ENCODE data around the gene TMEM115. TPM values are rescaled to one million over a fixed set of nuclear protein-coding genes. Genes with fewer than 3 reads are reported as not detected.

TMEM115 gene
- total RNA-seq, 1 donor from 2014 or later: 42.7 TPM

DNA sequence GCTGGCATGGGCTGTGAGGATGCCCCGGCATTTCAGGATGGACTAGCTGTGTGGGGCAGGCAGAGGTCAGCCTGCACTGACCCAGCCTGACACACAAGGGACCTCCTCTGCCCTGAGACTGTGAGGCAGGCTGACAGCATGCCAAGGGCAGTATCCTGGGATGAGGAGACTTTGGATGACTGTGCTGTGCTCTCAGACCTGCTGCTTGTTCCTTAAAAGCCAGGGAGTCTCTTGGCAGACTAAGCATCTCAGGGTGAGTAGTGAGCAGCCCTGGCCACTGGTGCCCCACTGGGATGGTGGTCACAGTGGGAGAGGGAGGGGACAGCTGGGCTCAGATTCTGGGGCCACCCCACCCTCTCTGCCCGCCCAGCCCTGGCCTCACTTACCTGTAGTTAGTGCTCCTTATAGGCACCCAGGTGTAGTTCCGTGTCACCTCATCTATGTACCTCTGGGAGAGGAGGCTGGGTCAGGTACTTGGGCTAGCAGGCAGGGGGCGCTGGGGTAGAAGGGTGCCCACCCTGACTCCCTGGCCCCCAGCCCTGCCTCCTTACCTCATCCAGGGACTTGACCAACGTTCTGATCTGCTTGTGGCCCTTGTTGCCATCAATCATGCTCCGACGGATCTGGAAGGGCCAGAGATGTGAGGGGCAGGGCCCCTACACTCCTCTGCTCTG, 16.1 kb upstream of the TMEM115 start:
- DNase-seq (ENCODE audit: extremely low spot score, unreplicated experiment): no peak
- no peak overlapping the region for H3K27ac Mint-ChIP-seq
- H3K4me3 Mint-ChIP-seq: no peak overlapping the region
- no peaks in the 10 kb centered on the region for H3K27me3 Mint-ChIP-seq
- TF ChIP-seq, protein P1, sequence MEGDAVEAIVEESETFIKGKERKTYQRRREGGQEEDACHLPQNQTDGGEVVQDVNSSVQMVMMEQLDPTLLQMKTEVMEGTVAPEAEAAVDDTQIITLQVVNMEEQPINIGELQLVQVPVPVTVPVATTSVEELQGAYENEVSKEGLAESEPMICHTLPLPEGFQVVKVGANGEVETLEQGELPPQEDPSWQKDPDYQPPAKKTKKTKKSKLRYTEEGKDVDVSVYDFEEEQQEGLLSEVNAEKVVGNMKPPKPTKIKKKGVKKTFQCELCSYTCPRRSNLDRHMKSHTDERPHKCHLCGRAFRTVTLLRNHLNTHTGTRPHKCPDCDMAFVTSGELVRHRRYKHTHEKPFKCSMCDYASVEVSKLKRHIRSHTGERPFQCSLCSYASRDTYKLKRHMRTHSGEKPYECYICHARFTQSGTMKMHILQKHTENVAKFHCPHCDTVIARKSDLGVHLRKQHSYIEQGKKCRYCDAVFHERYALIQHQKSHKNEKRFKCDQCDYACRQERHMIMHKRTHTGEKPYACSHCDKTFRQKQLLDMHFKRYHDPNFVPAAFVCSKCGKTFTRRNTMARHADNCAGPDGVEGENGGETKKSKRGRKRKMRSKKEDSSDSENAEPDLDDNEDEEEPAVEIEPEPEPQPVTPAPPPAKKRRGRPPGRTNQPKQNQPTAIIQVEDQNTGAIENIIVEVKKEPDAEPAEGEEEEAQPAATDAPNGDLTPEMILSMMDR (conservative IDR thresholded peaks at IDR 0.05): no peak
- H3K9me3 Mint-ChIP-seq: no peaks in the 10 kb centered on the region
- H3K4me1 Mint-ChIP-seq (ENCODE audit: unreplicated experiment): peaks cover 27% of the 10 kb centered on the region
- no peaks in the 10 kb centered on the region for H3K36me3 Mint-ChIP-seq

DNA sequence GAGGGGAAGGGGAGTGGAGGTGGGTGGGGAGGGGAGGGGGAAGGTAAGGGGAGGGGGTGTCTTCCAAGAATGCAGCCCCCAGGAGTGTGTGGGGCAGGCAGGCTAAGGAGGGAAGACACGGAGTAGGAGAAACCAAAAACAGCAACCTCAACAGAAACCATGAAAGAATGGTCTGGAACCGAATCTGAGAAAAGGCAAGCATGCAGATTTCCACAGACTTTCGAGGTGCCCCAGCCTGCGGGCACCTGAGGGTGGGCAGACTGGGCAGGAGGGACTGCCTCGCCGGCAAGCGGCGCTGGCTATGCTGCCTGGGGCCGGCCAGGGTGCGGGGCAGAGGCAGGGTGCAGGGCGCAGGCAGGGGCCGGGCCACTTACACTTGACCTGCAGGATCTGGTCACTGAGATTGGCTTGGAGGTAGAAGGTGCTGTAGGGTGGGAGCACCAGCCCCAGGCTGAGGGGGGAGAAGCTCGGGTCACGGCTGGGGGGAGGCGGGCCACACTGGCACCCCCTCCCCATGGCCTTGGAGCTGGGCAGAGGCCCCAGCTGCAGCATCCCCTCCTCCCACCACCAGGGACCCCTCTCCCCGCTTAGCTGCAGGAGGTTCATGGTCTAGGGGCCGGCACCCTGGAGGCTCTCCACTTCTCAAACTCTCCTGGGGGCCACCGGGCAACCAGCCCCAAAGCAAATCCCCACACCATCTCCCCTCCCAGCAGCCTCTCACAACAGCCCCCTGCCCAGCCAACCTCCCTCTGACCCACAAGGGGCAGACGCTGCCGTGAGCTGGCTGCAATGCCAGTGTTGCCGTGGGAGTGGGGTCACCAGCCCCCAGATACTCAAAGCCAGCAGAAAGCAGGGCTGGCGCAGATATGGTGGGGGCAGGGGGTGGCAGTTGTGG, 15.3 kb upstream of the TMEM115 start:
- TF ChIP-seq, protein P1 (conservative IDR thresholded peaks at IDR 0.05): no peak
- no peak overlapping the region for H3K27ac Mint-ChIP-seq
- H3K4me3 Mint-ChIP-seq: no peak overlapping the region
- no peaks in the 10 kb centered on the region for H3K9me3 Mint-ChIP-seq
- H3K36me3 Mint-ChIP-seq: no peaks in the 10 kb centered on the region
- peaks cover 20% of the 10 kb centered on the region for H3K4me1 Mint-ChIP-seq (ENCODE audit: unreplicated experiment)
- no peak for DNase-seq (ENCODE audit: extremely low spot score, unreplicated experiment)
- H3K27me3 Mint-ChIP-seq: no peaks in the 10 kb centered on the region

DNA sequence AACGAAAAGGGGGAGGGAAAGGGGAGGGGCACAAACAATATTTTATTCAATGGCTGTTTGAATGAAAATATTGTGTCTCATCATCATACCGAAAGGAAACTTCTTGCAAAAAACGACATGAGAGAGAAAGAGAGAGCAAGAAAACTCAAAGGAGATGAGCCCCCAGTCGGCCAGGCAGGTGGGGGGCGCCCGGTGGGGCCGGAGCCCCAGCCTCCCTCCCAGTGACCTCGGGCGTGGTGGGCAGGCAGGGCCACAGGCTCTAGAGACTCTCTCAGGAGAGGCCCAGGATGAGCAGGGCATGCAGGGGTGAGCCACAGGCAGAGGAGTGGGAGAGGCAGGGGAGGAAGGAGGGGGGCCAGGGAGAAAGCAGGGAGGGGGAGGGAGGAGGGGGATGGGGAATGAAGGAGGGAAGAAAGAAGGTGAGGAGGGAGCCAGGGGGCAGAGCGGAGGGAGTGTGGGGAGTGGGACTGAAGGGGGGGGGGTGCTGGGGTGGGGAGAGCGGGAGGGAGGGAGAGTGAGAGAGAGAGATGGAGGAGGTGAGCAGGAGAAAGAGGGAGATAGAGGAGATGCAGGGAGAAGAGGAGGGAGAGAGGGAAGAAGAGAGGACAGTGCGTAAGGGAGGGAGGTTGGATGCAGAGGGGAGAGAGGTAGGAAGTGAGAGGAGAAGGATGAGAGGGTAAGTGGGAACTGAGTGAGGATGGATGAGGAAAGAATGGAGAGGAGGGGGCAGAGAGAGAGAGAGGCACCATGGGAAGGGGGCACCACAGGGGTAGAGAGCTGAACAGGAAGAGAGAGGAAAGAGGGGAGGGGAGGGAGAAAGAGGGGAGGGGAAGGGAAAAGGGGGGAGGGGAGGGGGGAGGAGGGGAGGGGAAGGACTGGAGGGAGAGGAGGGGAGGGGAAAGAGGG, 14.1 kb upstream of the TMEM115 start:
- H3K4me1 Mint-ChIP-seq (ENCODE audit: unreplicated experiment): peaks cover 15% of the 10 kb centered on the region
- H3K9me3 Mint-ChIP-seq: no peaks in the 10 kb centered on the region
- TF ChIP-seq, protein P1 (conservative IDR thresholded peaks at IDR 0.05): no peak
- no peaks in the 10 kb centered on the region for H3K36me3 Mint-ChIP-seq
- H3K27me3 Mint-ChIP-seq: no peaks in the 10 kb centered on the region
- no peak for DNase-seq (ENCODE audit: extremely low spot score, unreplicated experiment)
- no peak overlapping the region for H3K27ac Mint-ChIP-seq
- H3K4me3 Mint-ChIP-seq: no peak overlapping the region

DNA sequence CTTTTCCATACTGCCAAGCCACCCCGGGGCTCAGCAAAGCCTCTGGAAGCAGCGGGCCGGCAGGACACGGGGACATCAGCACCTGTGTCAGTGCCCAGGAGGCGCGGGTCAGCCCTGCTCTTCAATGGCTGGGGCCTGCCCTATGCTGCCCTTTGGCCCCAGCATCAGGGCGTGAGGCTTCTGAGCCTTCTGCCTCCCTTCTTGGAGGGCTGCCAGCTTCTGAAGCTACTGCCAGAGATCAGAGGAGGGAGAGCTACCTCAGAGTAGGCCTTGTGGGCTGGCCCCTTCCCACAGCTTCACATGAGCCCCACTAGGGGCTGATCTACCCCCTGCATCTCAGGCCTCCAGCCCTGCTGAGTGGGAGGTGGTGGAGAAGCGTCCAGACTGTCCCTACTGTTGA, 13.0 kb upstream of the TMEM115 start:
- H3K4me1 Mint-ChIP-seq (ENCODE audit: unreplicated experiment): peaks cover 15% of the 10 kb centered on the region
- DNase-seq (ENCODE audit: extremely low spot score, unreplicated experiment): no peak
- H3K36me3 Mint-ChIP-seq: no peaks in the 10 kb centered on the region
- H3K9me3 Mint-ChIP-seq: no peaks in the 10 kb centered on the region
- H3K4me3 Mint-ChIP-seq: no peak overlapping the region
- no peak overlapping the region for H3K27ac Mint-ChIP-seq
- TF ChIP-seq, protein P1 (conservative IDR thresholded peaks at IDR 0.05): peak; percentile 26
- no peaks in the 10 kb centered on the region for H3K27me3 Mint-ChIP-seq

DNA sequence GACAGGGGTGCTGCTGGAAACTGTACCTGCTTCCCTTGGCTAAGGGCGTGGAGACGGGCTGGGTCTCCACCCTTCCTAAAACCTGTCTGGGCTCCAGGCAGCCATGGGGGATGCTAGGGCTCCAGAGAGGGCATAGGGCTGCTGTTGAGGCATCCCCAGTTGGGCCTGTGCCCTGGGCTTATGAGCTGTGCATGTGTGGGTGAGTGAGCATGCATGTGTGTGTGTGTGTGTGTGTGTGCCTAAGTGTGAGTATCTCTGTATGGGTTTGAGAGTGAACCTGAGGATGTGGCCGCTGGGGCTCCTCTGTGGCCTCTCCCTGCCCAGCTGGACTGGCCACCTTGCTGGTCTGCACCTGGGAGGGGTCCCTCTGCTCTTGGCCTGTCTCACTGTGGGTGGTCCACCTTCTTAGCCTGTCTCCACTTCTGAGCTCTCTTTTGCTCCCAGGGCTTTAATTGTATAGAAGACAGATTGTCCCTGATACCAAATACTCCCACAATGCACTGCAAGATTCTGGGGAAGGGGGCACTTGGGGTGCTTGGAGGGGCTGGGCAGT, 11.9 kb upstream of the TMEM115 start:
- Mint-ChIP-seq H3K9me3 (no peaks in the 10 kb centered on the region), H3K36me3 (no peaks in the 10 kb centered on the region), H3K27me3 (no peaks in the 10 kb centered on the region), H3K4me1 (ENCODE audit: unreplicated experiment) (peaks cover 12% of the 10 kb centered on the region), H3K27ac (peak overlapping the region; percentile 56), H3K4me3 (no peak overlapping the region)
- TF ChIP-seq, protein P1 (conservative IDR thresholded peaks at IDR 0.05): no peak
- no peak for DNase-seq (ENCODE audit: extremely low spot score, unreplicated experiment)
